ENCODE data around the gene PDHX.
A peak's percentile ranks its signal among the peaks of the same experiment; 100 is the strongest.

Gene PDHX

DNA sequence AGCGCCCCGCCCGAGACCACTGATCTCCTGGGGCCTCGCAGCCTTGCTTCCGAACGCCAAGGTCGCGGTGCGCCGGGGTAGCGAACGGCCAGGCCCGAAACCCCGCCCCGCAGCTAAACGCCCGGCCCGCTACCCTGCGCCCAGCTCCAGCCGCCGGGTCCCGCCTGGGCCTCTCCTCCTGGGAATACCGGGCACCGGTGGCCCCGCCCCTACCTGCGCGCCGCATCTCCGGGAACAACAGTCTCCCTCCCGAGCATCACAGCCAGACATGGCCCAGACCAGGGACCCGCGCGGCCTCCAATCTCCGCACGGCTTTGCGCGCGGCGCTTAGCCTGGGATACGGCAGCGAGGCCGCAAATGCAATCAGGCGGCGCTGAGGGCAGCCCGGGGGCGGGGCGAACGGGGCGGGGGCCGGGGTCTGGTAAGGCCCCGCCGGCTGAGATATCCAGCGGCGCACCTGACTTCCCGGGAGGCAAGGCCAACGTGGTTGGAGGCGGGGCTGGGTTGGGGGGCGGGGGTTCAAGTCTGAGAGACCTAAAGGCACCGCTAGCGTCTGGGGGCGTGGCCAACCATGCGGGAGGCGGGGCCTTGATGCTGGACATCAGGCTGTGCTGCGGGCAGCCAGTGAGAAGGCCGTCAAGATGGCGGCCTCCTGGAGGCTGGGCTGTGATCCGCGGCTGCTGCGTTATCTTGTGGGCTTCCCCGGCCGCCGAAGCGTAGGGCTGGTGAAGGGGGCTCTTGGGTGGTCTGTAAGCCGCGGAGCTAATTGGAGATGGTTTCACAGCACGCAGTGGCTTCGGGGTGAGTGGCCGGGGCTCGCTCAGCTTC, at the start of gene PDHX, which contains the start of gene APIP:
Gene PDHX, plus strand, starts transcription at position 604 of the 828 bp plus-strand sequence. Its CDS starts 38 bp downstream, at position 642.
Gene APIP, minus strand, starts transcription at position 365 of the 828 bp plus-strand sequence. Its CDS starts 95 bp downstream, at position 270.
- TF ChIP-seq, protein P1, sequence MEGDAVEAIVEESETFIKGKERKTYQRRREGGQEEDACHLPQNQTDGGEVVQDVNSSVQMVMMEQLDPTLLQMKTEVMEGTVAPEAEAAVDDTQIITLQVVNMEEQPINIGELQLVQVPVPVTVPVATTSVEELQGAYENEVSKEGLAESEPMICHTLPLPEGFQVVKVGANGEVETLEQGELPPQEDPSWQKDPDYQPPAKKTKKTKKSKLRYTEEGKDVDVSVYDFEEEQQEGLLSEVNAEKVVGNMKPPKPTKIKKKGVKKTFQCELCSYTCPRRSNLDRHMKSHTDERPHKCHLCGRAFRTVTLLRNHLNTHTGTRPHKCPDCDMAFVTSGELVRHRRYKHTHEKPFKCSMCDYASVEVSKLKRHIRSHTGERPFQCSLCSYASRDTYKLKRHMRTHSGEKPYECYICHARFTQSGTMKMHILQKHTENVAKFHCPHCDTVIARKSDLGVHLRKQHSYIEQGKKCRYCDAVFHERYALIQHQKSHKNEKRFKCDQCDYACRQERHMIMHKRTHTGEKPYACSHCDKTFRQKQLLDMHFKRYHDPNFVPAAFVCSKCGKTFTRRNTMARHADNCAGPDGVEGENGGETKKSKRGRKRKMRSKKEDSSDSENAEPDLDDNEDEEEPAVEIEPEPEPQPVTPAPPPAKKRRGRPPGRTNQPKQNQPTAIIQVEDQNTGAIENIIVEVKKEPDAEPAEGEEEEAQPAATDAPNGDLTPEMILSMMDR (IDR thresholded peaks at IDR 0.05; ENCODE audit: low read depth, low read length): no peak
- DNase-seq (ENCODE audit: low read depth in 2 of 2): peak; percentile 99 to 100
- peak within 1 kb of the TSS; percentile 86 to 91 for H3K4me3 ChIP-seq (replicated peaks in 1 of 2; ENCODE audit: low read depth in 2 of 2, low read length in 2 of 2)

- TF ChIP-seq, protein P1 (IDR thresholded peaks at IDR 0.05; ENCODE audit: low read depth, low read length): peak; percentile 13
- DNase-seq (ENCODE audit: low read depth in 2 of 2): no peak
- no peak overlapping the region for H3K4me3 ChIP-seq (replicated peaks in 1 of 2; ENCODE audit: low read depth in 2 of 2, low read length in 2 of 2)
These were observed 47.0 kb upstream of the PDHX start for GRCh38 chr11:34869425-34869824.

GRCh38 chr11:34870548-34871196, 45.7 kb upstream of the PDHX start:
- TF ChIP-seq, protein P1 (IDR thresholded peaks at IDR 0.05; ENCODE audit: low read depth, low read length): no peak
- no peak for DNase-seq (ENCODE audit: low read depth in 2 of 2)
- H3K4me3 ChIP-seq (replicated peaks in 1 of 2; ENCODE audit: low read depth in 2 of 2, low read length in 2 of 2): no peak overlapping the region

GRCh38 chr11:34874202-34874601, 42.2 kb upstream of the PDHX start:
- no peak for DNase-seq (ENCODE audit: low read depth in 2 of 2)
- no peak overlapping the region for H3K4me3 ChIP-seq (replicated peaks in 1 of 2; ENCODE audit: low read depth in 2 of 2, low read length in 2 of 2)
- TF ChIP-seq, protein P1 (IDR thresholded peaks at IDR 0.05; ENCODE audit: low read depth, low read length): no peak

- no peak overlapping the region for H3K4me3 ChIP-seq (replicated peaks in 1 of 2; ENCODE audit: low read depth in 2 of 2, low read length in 2 of 2)
- DNase-seq (ENCODE audit: low read depth in 2 of 2): no peak
- TF ChIP-seq, protein P1 (IDR thresholded peaks at IDR 0.05; ENCODE audit: low read depth, low read length): no peak
These were observed 38.9 kb upstream of the PDHX start for GRCh38 chr11:34877375-34877975.

DNA sequence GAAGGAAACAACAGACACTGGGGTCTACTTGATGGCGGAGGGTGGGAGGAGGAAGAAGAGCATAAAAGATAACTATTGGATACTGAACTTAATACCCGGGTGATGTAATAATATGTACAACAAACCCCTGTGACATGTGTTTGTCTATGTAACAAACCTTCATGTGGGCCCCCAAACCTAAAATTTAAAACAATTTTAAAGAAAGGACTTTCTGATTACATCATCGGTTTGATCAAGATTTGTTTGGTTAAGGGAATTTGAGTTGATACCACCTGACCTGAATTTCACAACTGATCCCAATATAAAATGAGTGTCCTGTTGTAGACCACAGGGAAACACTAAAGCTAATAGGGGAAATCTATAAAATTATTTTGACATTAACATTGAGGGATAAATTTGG, 34.5 kb upstream of the PDHX start:
- H3K4me3 ChIP-seq (replicated peaks in 1 of 2; ENCODE audit: low read depth in 2 of 2, low read length in 2 of 2): no peak overlapping the region
- TF ChIP-seq, protein P1 (IDR thresholded peaks at IDR 0.05; ENCODE audit: low read depth, low read length): no peak
- no peak for DNase-seq (ENCODE audit: low read depth in 2 of 2)
